OCI-LY7 (cell line): ENCODE measurements around the gene WDR86. TPM values are rescaled to one million over a fixed set of nuclear protein-coding genes. Genes with fewer than 3 reads are reported as not detected.

Experiments
- BruUV-seq: library from RNA; stranded (reverse); fragments of 400-500 nt; replicated peaks from 2 replicates; lab custom pipeline; 2021; lab: Mats Ljungman, UMichigan
- CTCF ChIA-PET: fragments of 300-600 bp; sonication (Branson Sonifier 250); formaldehyde crosslinking; loops from one replicate; lab custom pipeline; 2022; ENCODE audit warnings: antibody characterized with exemption; ENCODE audit not compliant: unreplicated experiment; lab: Charles Lee
- POLR2A ChIA-PET: fragments of 300-600 bp; sonication (Branson Sonifier 250); formaldehyde crosslinking; loops from one replicate; lab custom pipeline; 2022; ENCODE audit warnings: antibody characterized with exemption; lab: Charles Lee
- DNase-seq: peaks from one replicate; pipeline ENCODE4 v3.0.0-alpha.2; 2015; ENCODE audit warnings: low spot score
- H2AFZ ChIP-seq: fragments of 200-600 bp; sonication (generic), shearing (Covaris generic); 2 replicates; pipeline ENCODE4 v1.6.1; 2014; ENCODE audit warnings: mild to moderate bottlenecking, antibody characterized with exemption, low read length, moderate library complexity
- H3K27ac ChIP-seq: fragments of 200-600 bp; sonication (generic); 2 replicates; pipeline ENCODE4 v1.5.1; 2014; ENCODE audit warnings: mixed run types, low read depth, mild to moderate bottlenecking, moderate library complexity, low read length, inconsistent platforms; ENCODE audit not compliant: poor library complexity, severe bottlenecking
- H3K36me3 ChIP-seq: fragments of 200-600 bp; sonication (generic); 2 replicates; pipeline ENCODE4 v1.6.1; 2014; ENCODE audit warnings: mild to moderate bottlenecking, antibody characterized with exemption, low read length, moderate library complexity, mixed read lengths; ENCODE audit not compliant: insufficient read depth
- H3K4me1 ChIP-seq: fragments of 200-600 bp; sonication (generic); 2 replicates; pipeline ENCODE4 v1.5.1; 2014; ENCODE audit warnings: mild to moderate bottlenecking, low read length; ENCODE audit not compliant: insufficient read depth, poor library complexity, severe bottlenecking
- H3K4me2 ChIP-seq: fragments of 200-600 bp; sonication (generic); 2 replicates; pipeline ENCODE4 v1.6.1; 2014; ENCODE audit warnings: mild to moderate bottlenecking, low read length
- H3K4me3 ChIP-seq: fragments of 200-600 bp; sonication (generic); 2 replicates; pipeline ENCODE4 v1.5.1; 2014; ENCODE audit warnings: mild to moderate bottlenecking, low read depth, low read length; ENCODE audit not compliant: poor library complexity, severe bottlenecking
- H3K79me2 ChIP-seq: fragments of 200-600 bp; sonication (generic); 2 replicates; pipeline ENCODE4 v1.6.1; 2016; ENCODE audit warnings: low read depth, mild to moderate bottlenecking, low read length, moderate library complexity, mixed read lengths; ENCODE audit not compliant: insufficient read depth
- H3K9me2 ChIP-seq: fragments of 200-600 bp; sonication (generic); 2 replicates; pipeline ENCODE4 v1.6.1; 2016; ENCODE audit warnings: mild to moderate bottlenecking, low read length, mixed read lengths; ENCODE audit not compliant: insufficient read depth
- H3K9me3 ChIP-seq: fragments of 200-600 bp; sonication (generic); 2 replicates; pipeline ENCODE4 v1.6.1; 2014; ENCODE audit warnings: mild to moderate bottlenecking, mixed run types, low read length, mixed read lengths
- H4K20me1 ChIP-seq: fragments of 200-600 bp; sonication (generic); 2 replicates; pipeline ENCODE4 v1.6.1; 2014; ENCODE audit warnings: mild to moderate bottlenecking, antibody characterized with exemption, low read length, moderate library complexity, mixed read lengths; ENCODE audit not compliant: insufficient read depth
- CTCF ChIP-seq: fragments of 200-600 bp; sonication (generic); conservative IDR thresholded peaks from 2 replicates; pipeline ENCODE4 v1.5.1; 2014; ENCODE audit warnings: mild to moderate bottlenecking, antibody characterized with exemption, low read length, moderate library complexity, mixed read lengths
- EZH2phosphoT487 ChIP-seq: fragments of 200-600 bp; sonication (generic); IDR thresholded peaks from 2 replicates; pipeline ENCODE4 v1.6.1; 2018; ENCODE audit warnings: low read depth, borderline replicate concordance, mild to moderate bottlenecking, mixed run types, antibody characterized with exemption, low read length, moderate library complexity, mixed read lengths
- intact Hi-C: fragments of 100-400 bp; cut with micrococcal nuclease; formaldehyde crosslinking; loops from one replicate; pipeline ENCODE4 v1.10.0; 2022; ENCODE audit not compliant: unreplicated experiment
- total RNA-seq, 2 experiments: library from RNA; depleted of rRNA in 1 of 2; stranded (reverse); fragments of >200 nt in 1 of 2; shearing (Covaris generic) in 1 of 2; gene quantifications; 2 replicates each; pipeline ENCODE4 v1.2.3, GENCODE V29; 2014 to 2022

The WDR86 gene
- total RNA-seq, 2 experiments from 2014 or later: 0.44 to 0.51 TPM

- no peak overlapping the region for H3K27ac ChIP-seq
- no peaks in the 10 kb centered on the region for H3K9me3 ChIP-seq
- no peaks in the 10 kb centered on the region for H3K79me2 ChIP-seq
- intact Hi-C loops: no loop called here
- H3K4me1 ChIP-seq: no peaks in the 10 kb centered on the region
- H3K4me2 ChIP-seq: no peak overlapping the region
- H2AFZ ChIP-seq: no peak overlapping the region
- TF ChIP-seq CTCF: no peak
- no peak for TF ChIP-seq EZH2phosphoT487
- ChIA-PET CTCF (no interaction called here), POLR2A (no interaction called here)
- no peaks in the 10 kb centered on the region for H4K20me1 ChIP-seq
- no peak for DNase-seq
- BruUV-seq: no TSS peak
- no peak overlapping the region for H3K4me3 ChIP-seq
- H3K36me3 ChIP-seq: no peaks in the 10 kb centered on the region
- H3K9me2 ChIP-seq: no peaks in the 10 kb centered on the region
Measured at GRCh38 chr7:151415375-151416105, 5.7 kb upstream of the WDR86 start.

DNA sequence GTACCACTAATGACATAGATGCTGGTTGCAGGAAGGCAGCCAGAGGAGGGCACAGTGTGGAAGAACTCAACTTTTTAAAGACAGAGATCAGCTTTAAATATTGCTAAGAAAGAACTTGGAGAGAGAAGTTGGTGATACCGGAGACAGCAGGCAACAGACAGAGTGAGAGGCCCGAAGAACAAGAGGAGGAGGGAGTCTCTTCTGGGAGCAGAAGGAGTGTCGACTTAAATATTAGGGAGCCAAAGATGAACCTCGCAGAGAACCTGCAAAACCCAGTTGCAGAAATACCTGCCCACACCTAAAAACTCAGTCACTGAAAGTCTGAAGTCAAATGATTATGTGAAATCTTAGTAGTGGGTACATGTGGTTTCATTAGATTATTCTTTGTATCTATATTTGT lies 3.4 kb upstream of the WDR86 start:
- intact Hi-C loops: no loop called here
- H2AFZ ChIP-seq: no peak overlapping the region
- no peak overlapping the region for H3K27ac ChIP-seq
- BruUV-seq: no TSS peak
- no peaks in the 10 kb centered on the region for H3K9me3 ChIP-seq
- ChIA-PET POLR2A (interaction anchor here (0.6 to 0.7 kb wide), 2 partner anchors 17 to 30 kb away, joined by 3 to 4 read pairs; no protein-coding TSS in a partner anchor), CTCF (no interaction called here)
- TF ChIP-seq CTCF (no peak), EZH2phosphoT487 (no peak)
- no peak overlapping the region for H3K4me2 ChIP-seq
- no peaks in the 10 kb centered on the region for H3K79me2 ChIP-seq
- no peak for DNase-seq
- no peaks in the 10 kb centered on the region for H3K4me1 ChIP-seq
- no peak overlapping the region for H3K4me3 ChIP-seq
- no peaks in the 10 kb centered on the region for H3K36me3 ChIP-seq
- H4K20me1 ChIP-seq: no peaks in the 10 kb centered on the region
- H3K9me2 ChIP-seq: no peaks in the 10 kb centered on the region

DNA sequence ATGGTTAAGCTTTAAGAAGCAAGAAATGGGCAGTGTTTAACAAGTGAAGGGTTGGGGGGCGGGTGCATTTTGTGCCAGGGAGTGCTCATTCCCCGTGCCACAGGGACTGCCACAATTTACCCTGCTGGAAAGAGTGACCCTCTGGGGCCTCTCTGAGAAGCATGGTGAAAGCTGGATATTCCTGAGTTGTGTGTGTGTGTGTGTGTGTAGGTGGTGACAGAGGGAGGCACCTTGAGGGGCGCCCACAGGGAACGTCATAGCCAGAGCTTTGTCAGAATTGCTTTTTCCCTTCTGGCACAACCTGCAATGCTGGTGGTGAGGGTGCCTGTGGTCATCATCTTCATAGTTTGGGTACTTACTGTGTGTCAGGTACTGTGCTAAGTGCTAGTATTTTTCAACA lies 2.5 kb upstream of the WDR86 start:
- H4K20me1 ChIP-seq: no peaks in the 10 kb centered on the region
- CTCF ChIA-PET: no interaction called here
- intact Hi-C loops: no loop called here
- H3K27ac ChIP-seq: no peak overlapping the region
- H3K36me3 ChIP-seq: no peaks in the 10 kb centered on the region
- H2AFZ ChIP-seq: no peak overlapping the region
- no peaks in the 10 kb centered on the region for H3K9me2 ChIP-seq
- POLR2A ChIA-PET: interaction anchor here (0.6 kb wide), 1 partner anchor 170 kb away, joined by 3 read pairs; no protein-coding TSS in a partner anchor
- no peaks in the 10 kb centered on the region for H3K79me2 ChIP-seq
- no peak for DNase-seq
- H3K4me2 ChIP-seq: no peak overlapping the region
- H3K4me1 ChIP-seq: no peaks in the 10 kb centered on the region
- H3K4me3 ChIP-seq: no peak overlapping the region
- TF ChIP-seq CTCF (no peak), EZH2phosphoT487 (no peak)
- no TSS peak for BruUV-seq
- H3K9me3 ChIP-seq: no peaks in the 10 kb centered on the region
